OCI-LY7 (cell line): ENCODE data around the gene LAMTOR4. TPM values are rescaled to one million over a fixed set of nuclear protein-coding genes. Genes with fewer than 3 reads are reported as not detected.

Experiments
- BruUV-seq: library from RNA; stranded (reverse); fragments of 400-500 nt; replicated peaks from 2 replicates; lab custom pipeline; 2021; lab: Mats Ljungman, UMichigan
- CTCF ChIA-PET: fragments of 300-600 bp; sonication (Branson Sonifier 250); formaldehyde crosslinking; loops from one replicate; lab custom pipeline; 2022; ENCODE audit warnings: antibody characterized with exemption; ENCODE audit not compliant: unreplicated experiment; lab: Charles Lee
- POLR2A ChIA-PET: fragments of 300-600 bp; sonication (Branson Sonifier 250); formaldehyde crosslinking; loops from one replicate; lab custom pipeline; 2022; ENCODE audit warnings: antibody characterized with exemption; lab: Charles Lee
- DNase-seq: peaks from one replicate; pipeline ENCODE4 v3.0.0-alpha.2; 2015; ENCODE audit warnings: low spot score
- H2AFZ ChIP-seq: fragments of 200-600 bp; sonication (generic), shearing (Covaris generic); 2 replicates; pipeline ENCODE4 v1.6.1; 2014; ENCODE audit warnings: mild to moderate bottlenecking, antibody characterized with exemption, low read length, moderate library complexity
- H3K27ac ChIP-seq: fragments of 200-600 bp; sonication (generic); 2 replicates; pipeline ENCODE4 v1.5.1; 2014; ENCODE audit warnings: mixed run types, low read depth, mild to moderate bottlenecking, moderate library complexity, low read length, inconsistent platforms; ENCODE audit not compliant: poor library complexity, severe bottlenecking
- H3K36me3 ChIP-seq: fragments of 200-600 bp; sonication (generic); 2 replicates; pipeline ENCODE4 v1.6.1; 2014; ENCODE audit warnings: mild to moderate bottlenecking, antibody characterized with exemption, low read length, moderate library complexity, mixed read lengths; ENCODE audit not compliant: insufficient read depth
- H3K4me1 ChIP-seq: fragments of 200-600 bp; sonication (generic); 2 replicates; pipeline ENCODE4 v1.5.1; 2014; ENCODE audit warnings: mild to moderate bottlenecking, low read length; ENCODE audit not compliant: insufficient read depth, poor library complexity, severe bottlenecking
- H3K4me2 ChIP-seq: fragments of 200-600 bp; sonication (generic); 2 replicates; pipeline ENCODE4 v1.6.1; 2014; ENCODE audit warnings: mild to moderate bottlenecking, low read length
- H3K4me3 ChIP-seq: fragments of 200-600 bp; sonication (generic); 2 replicates; pipeline ENCODE4 v1.5.1; 2014; ENCODE audit warnings: mild to moderate bottlenecking, low read depth, low read length; ENCODE audit not compliant: poor library complexity, severe bottlenecking
- H3K79me2 ChIP-seq: fragments of 200-600 bp; sonication (generic); 2 replicates; pipeline ENCODE4 v1.6.1; 2016; ENCODE audit warnings: low read depth, mild to moderate bottlenecking, low read length, moderate library complexity, mixed read lengths; ENCODE audit not compliant: insufficient read depth
- H3K9me2 ChIP-seq: fragments of 200-600 bp; sonication (generic); 2 replicates; pipeline ENCODE4 v1.6.1; 2016; ENCODE audit warnings: mild to moderate bottlenecking, low read length, mixed read lengths; ENCODE audit not compliant: insufficient read depth
- H3K9me3 ChIP-seq: fragments of 200-600 bp; sonication (generic); 2 replicates; pipeline ENCODE4 v1.6.1; 2014; ENCODE audit warnings: mild to moderate bottlenecking, mixed run types, low read length, mixed read lengths
- H4K20me1 ChIP-seq: fragments of 200-600 bp; sonication (generic); 2 replicates; pipeline ENCODE4 v1.6.1; 2014; ENCODE audit warnings: mild to moderate bottlenecking, antibody characterized with exemption, low read length, moderate library complexity, mixed read lengths; ENCODE audit not compliant: insufficient read depth
- EZH2phosphoT487 ChIP-seq: fragments of 200-600 bp; sonication (generic); IDR thresholded peaks from 2 replicates; pipeline ENCODE4 v1.6.1; 2018; ENCODE audit warnings: low read depth, borderline replicate concordance, mild to moderate bottlenecking, mixed run types, antibody characterized with exemption, low read length, moderate library complexity, mixed read lengths
- intact Hi-C: fragments of 100-400 bp; cut with micrococcal nuclease; formaldehyde crosslinking; loops from one replicate; pipeline ENCODE4 v1.10.0; 2022; ENCODE audit not compliant: unreplicated experiment
- total RNA-seq, 2 experiments: library from RNA; depleted of rRNA in 1 of 2; stranded (reverse); fragments of >200 nt in 1 of 2; shearing (Covaris generic) in 1 of 2; gene quantifications; 2 replicates each; pipeline ENCODE4 v1.2.3, GENCODE V29; 2014 to 2022
- TF ChIP-seq, protein P1 (sequence below): fragments of 200-600 bp; sonication (generic); conservative IDR thresholded peaks from 2 replicates; pipeline ENCODE4 v1.5.1; 2014; ENCODE audit warnings: mild to moderate bottlenecking, antibody characterized with exemption, low read length, moderate library complexity, mixed read lengths

The LAMTOR4 gene
- total RNA-seq, 2 experiments from 2014 or later, result 237 to 243 TPM

DNA sequence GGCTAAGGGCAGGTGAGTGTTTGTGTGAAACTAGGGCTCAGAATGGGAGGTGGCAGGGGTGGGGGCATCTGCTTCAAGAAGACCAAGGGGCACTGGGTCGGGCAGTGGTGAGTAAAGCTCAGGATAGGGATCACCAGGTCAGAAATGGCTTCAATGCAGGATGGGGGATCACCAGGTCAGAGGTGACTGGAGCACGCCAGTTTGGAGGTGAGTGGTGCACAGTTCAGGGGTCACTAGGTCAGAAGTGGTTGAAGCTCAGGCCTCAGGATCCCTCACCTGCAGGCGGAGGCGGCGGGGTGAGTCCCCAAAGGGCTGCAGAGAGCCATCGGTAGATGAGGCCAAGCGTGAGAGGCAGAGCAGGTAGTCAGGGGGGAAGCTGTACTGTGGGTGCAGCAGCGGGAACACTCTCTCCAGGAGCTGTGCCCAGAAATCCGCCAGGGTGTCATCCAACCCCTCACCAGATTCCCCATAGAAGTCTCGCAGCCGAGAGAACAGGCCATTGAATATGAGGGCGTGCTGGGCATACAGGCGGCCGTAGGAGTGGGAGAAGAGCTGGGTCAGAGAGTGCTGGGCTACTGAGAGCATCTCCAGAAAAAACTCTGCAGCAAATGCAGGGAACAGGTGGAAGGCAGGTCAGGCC is 26.7 kb downstream of the LAMTOR4 start:
- Histone ChIP-seq H3K4me3 (no peak overlapping the region), H3K36me3 (peaks cover 9% of the 10 kb centered on the region; the same call in 1 of the 2 replicates), H3K79me2 (peaks cover 6% of the 10 kb centered on the region; the same call in 1 of the 2 replicates), H3K4me2 (peak overlapping the region; percentile 24; the same call in 1 of the 2 replicates), H2AFZ (no peak overlapping the region), H3K9me2 (no peaks in the 10 kb centered on the region), H4K20me1 (no peaks in the 10 kb centered on the region), H3K9me3 (no peaks in the 10 kb centered on the region), H3K27ac (no peak overlapping the region), H3K4me1 (peaks cover 76% of the 10 kb centered on the region)
- TF ChIP-seq, protein P1, sequence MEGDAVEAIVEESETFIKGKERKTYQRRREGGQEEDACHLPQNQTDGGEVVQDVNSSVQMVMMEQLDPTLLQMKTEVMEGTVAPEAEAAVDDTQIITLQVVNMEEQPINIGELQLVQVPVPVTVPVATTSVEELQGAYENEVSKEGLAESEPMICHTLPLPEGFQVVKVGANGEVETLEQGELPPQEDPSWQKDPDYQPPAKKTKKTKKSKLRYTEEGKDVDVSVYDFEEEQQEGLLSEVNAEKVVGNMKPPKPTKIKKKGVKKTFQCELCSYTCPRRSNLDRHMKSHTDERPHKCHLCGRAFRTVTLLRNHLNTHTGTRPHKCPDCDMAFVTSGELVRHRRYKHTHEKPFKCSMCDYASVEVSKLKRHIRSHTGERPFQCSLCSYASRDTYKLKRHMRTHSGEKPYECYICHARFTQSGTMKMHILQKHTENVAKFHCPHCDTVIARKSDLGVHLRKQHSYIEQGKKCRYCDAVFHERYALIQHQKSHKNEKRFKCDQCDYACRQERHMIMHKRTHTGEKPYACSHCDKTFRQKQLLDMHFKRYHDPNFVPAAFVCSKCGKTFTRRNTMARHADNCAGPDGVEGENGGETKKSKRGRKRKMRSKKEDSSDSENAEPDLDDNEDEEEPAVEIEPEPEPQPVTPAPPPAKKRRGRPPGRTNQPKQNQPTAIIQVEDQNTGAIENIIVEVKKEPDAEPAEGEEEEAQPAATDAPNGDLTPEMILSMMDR, result no peak
- TF ChIP-seq EZH2phosphoT487, result no peak
- intact Hi-C loops, result no loop called here
- no peak for DNase-seq
- ChIA-PET POLR2A (interaction anchor here (0.7 to 1.0 kb wide), 2 partner anchors 15 to 16 kb away, joined by 3 to 4 read pairs; no protein-coding TSS in a partner anchor), CTCF (no interaction called here)
- no TSS peak for BruUV-seq

DNA sequence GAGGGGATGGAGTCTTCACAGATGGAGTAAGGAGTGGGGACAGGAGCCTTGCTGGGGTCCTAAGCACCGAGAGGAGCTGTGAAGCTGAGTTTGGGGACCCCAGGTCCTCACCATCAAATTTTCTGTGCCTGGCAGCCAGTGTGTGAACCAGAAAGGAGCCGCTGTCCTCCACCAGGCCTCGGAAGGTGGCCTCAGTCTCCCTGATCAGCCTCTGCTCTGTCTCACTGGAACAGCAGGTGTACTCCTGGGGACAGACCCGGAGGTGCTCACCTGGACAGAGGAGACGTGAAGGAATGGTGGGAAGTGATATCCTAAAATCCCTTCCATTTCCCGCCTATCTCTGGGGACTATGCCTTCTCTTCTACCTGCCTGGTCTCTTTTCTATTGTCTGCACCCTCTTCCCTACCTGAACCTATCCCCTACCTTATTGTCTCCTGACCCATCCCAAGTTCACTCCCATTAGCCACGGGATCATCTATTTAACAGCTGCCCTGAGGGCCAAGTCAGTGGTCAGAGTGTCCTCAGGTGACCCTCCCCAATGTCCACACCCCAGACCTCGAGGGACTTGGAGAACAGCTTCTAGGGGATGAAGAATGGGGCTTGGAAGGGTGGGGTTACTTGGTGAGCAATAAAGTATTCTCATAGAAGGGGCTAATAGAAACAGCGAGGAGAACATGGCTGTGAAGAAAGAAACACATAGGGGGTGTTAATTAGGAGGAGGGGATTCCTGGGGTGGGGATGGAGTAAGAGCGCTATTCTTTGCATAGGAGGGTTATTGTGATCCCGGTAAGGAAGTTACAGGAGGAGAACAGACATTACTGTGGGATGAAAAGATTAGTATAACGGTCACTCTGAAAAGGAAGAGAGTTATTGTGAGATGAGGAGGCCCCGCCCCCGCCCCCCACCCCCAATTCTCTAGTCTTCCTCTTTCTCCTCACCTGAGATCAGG is 27.7 kb downstream of the LAMTOR4 start:
- no peak for TF ChIP-seq EZH2phosphoT487
- TF ChIP-seq, protein P1, result no peak
- Histone ChIP-seq H3K36me3 (peaks cover 9% of the 10 kb centered on the region; the same call in 1 of the 2 replicates), H3K27ac (peak overlapping the region; percentile 39), H3K9me2 (no peaks in the 10 kb centered on the region), H2AFZ (no peak overlapping the region; the same call in 1 of the 2 replicates), H3K79me2 (peaks cover 6% of the 10 kb centered on the region; the same call in 1 of the 2 replicates), H4K20me1 (no peaks in the 10 kb centered on the region), H3K4me2 (peak overlapping the region; percentile 99), H3K4me3 (peak overlapping the region; percentile 95), H3K9me3 (no peaks in the 10 kb centered on the region), H3K4me1 (peaks cover 76% of the 10 kb centered on the region)
- CTCF ChIA-PET, result interaction anchor here (0.6 kb wide), 1 partner anchor 1927 kb away, joined by 3 read pairs; no protein-coding TSS in a partner anchor
- TSS peak; percentile 65 for BruUV-seq
- POLR2A ChIA-PET, result interaction anchor here (1.0 to 1.5 kb wide), 4 partner anchors 17 to 42 kb away, joined by 3 to 8 read pairs (median 6); partner anchors contain the start of gene LAMTOR4
- DNase-seq, result no peak
- intact Hi-C loops, result no loop called here
